Right atrium auricular region (tissue), 2 donors: ENCODE measurements around the gene RGPD8. TPM values are rescaled to one million over a fixed set of nuclear protein-coding genes. Genes with fewer than 3 reads are reported as not detected.
"Not testable (repeated sequence)": the region's sequence is repeated elsewhere in the genome, so short reads cannot be mapped to it uniquely, and the experiment has no call there.

Experiments used
- DNase-seq: peaks from one replicate; pipeline ENCODE4 v3.0.0-alpha.2; 2019; ENCODE audit warnings: low spot score
- H3K27ac ChIP-seq, 2 donors: fragments of 200-600 bp; sonication (generic); 1 replicate in 1 of 2; 2 replicates in 1 of 2; pipeline ENCODE4 v1.5.1; 2016 to 2019
- H3K27me3 ChIP-seq, 2 donors: fragments of 200-600 bp; sonication (generic); one replicate each; pipeline versions ENCODE4 v1.5.1 to v1.6.0; 2017 to 2019
- H3K36me3 ChIP-seq: fragments of 200-600 bp; sonication (generic); one replicate; pipeline ENCODE4 v1.5.1; 2016
- H3K4me1 ChIP-seq, 2 donors: fragments of 200-600 bp; sonication (generic); one replicate each; pipeline versions ENCODE4 v1.5.1 to v1.6.0; 2017 to 2019
- H3K4me3 ChIP-seq, 2 donors: fragments of 200-600 bp; sonication (generic); 1 replicate in 1 of 2; 2 replicates in 1 of 2; pipeline ENCODE4 v1.5.1; 2017 to 2019; ENCODE audit warnings: mild to moderate bottlenecking in 1 of 2, moderate library complexity in 1 of 2
- H3K9me3 ChIP-seq, 2 donors: fragments of 200-600 bp; sonication (generic); one replicate each; pipeline ENCODE4 v1.5.1; 2019
- CTCF ChIP-seq, 2 donors: fragments of 200-600 bp; sonication (generic); IDR thresholded peaks; one replicate each; pipeline ENCODE4 v1.5.1; 2019; ENCODE audit warnings: antibody characterized with exemption in 2 of 2
- total RNA-seq, 2 donors: library from RNA; depleted of rRNA; stranded (reverse); fragments of >200 nt; gene quantifications; one replicate each; pipeline ENCODE4 v1.1.0, GENCODE V29; 2016

The RGPD8 gene
- 1 to 10 TPM; 8.3 to 8.7 TPM for total RNA-seq

- H3K27me3 ChIP-seq, H3K9me3 ChIP-seq, H3K4me1 ChIP-seq, H3K36me3 ChIP-seq: not testable (repeated sequence)
- Histone ChIP-seq H3K4me3 (peak within 1 kb of the TSS; percentile 65 to 66), H3K27ac (peak within 1 kb of the TSS; percentile 81 to 85)
- DNase-seq, result peak; percentile 92
- TF ChIP-seq CTCF (IDR thresholded peaks at IDR 0.05), result peak; percentile 42 to 64
Observed at GRCh38 chr2:112433480-112433879, at the start of gene RGPD8. TSS of gene RGPD8 (minus strand) at chr2:112433645. CDS start at chr2:112433453, 192 bp downstream.

GRCh38 chr2:112483042-112483473, 49.6 kb upstream of the RGPD8 start:
- no peaks in the 10 kb centered on the region for H3K36me3 ChIP-seq
- H3K4me1 ChIP-seq, result peaks cover 0 to 32% of the 10 kb centered on the region in 2 donors
- peak overlapping the region; percentile 88 to 92 for H3K27ac ChIP-seq
- no peaks in the 10 kb centered on the region for H3K9me3 ChIP-seq
- TF ChIP-seq CTCF (IDR thresholded peaks at IDR 0.05), result no peak
- no peak for DNase-seq
- H3K4me3 ChIP-seq, result peak overlapping the region; percentile 80 to 85
- H3K27me3 ChIP-seq, result no peaks in the 10 kb centered on the region

- peaks cover 0 to 26% of the 10 kb centered on the region in 2 donors for H3K4me1 ChIP-seq
- H3K9me3 ChIP-seq, result no peaks in the 10 kb centered on the region
- TF ChIP-seq CTCF (IDR thresholded peaks at IDR 0.05), result no peak
- peak overlapping the region; percentile 88 to 92 for H3K27ac ChIP-seq
- H3K27me3 ChIP-seq, result no peaks in the 10 kb centered on the region
- no peaks in the 10 kb centered on the region for H3K36me3 ChIP-seq
- DNase-seq, result no peak
- peak overlapping the region; percentile 80 to 85 for H3K4me3 ChIP-seq
Observed at GRCh38 chr2:112482309-112483041, 49.0 kb upstream of the RGPD8 start.

- Histone ChIP-seq H3K9me3 (no peaks in the 10 kb centered on the region), H3K4me1 (peaks cover 0 to 26% of the 10 kb centered on the region in 2 donors), H3K36me3 (no peaks in the 10 kb centered on the region), H3K27ac (peak within 1 kb of the TSS; percentile 88 to 92), H3K4me3 (peak within 1 kb of the TSS; percentile 80 to 87), H3K27me3 (no peaks in the 10 kb centered on the region)
- no peak for TF ChIP-seq CTCF (IDR thresholded peaks at IDR 0.05)
- peak; percentile 67 for DNase-seq
Observed at GRCh38 chr2:112481528-112482233, 48.2 kb upstream of the RGPD8 start, which contains the start of gene TTL. TSS of gene TTL (plus strand) at chr2:112482156. CDS start at chr2:112482345, 189 bp downstream.

GRCh38 chr2:112481050-112481527, 47.6 kb upstream of the RGPD8 start:
- H3K27me3 ChIP-seq, result no peaks in the 10 kb centered on the region
- H3K9me3 ChIP-seq, result no peaks in the 10 kb centered on the region
- H3K36me3 ChIP-seq, result no peaks in the 10 kb centered on the region
- H3K4me3 ChIP-seq, result peak overlapping the region; percentile 80 to 87
- peak overlapping the region; percentile 87 to 88 for H3K27ac ChIP-seq
- peak; percentile 83 for DNase-seq
- peaks cover 0 to 26% of the 10 kb centered on the region in 2 donors for H3K4me1 ChIP-seq
- peak; percentile 51 to 85 for TF ChIP-seq CTCF (IDR thresholded peaks at IDR 0.05)
